Measurements from ENCODE around the gene DBH. TPM values are rescaled to one million over a fixed set of nuclear protein-coding genes. Genes with fewer than 3 reads are reported as not detected.
A peak's percentile ranks its signal among the peaks of the same experiment; 100 is the strongest.

The DBH gene
- total RNA-seq, 2 experiments from 2014 or later: not detected

DNA sequence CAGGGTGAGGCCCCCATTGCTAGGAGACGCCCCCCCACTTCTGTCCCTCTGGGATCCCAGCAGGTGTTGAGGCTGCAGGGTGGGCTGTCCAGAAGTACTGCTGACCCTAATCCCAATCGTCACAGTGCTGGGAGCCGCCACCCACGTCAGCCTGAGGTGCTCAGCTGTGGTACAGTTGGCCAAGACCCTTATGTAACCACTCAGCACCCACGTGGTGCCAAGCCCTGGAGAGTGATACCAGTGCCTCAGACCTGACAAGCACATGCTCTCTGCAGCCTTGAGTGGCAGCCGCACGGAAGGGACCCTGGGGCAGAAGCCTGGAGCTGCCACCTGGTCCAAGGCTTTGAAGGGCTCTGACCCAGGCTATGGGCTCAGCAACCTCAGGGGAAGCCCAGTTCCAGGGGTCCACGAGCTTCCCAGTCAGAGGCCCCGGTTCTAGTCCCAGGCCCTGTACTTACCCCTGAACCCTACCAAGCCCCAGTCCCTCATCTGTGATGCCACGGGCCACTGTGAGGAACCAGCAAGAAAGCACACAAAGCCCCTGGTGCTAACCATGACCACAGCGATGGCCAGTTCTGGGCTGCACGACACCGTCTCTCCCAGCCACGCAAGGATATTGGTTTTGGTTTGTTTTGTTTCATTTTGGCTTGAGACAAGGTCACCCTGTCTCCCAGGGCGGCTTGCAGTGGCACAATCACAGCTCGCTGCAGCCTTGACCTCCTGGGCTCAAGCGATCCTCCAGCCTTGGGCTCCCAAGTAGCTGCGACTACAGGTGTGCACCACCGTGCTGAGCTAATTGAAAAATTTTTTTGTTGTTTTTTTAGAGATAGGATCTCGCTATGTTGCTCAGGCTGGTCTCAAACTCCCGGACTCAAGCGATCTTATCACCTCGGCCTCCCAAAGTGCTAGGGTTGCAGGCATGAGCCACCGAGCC is 50.7 kb downstream of the DBH start:
- Mint-ChIP-seq H3K27me3 (no peaks in the 10 kb centered on the region), H3K9me3 (no peaks in the 10 kb centered on the region), H3K27ac (no peak overlapping the region), H3K36me3 (peaks cover 2% of the 10 kb centered on the region), H3K4me1 (ENCODE audit: low read depth) (peaks cover 25% of the 10 kb centered on the region), H3K4me3 (no peak overlapping the region)
- DNase-seq: no peak
- POLR2A ChIA-PET: no interaction called here
- CTCF ChIA-PET: no interaction called here
- intact Hi-C loops (cut with micrococcal nuclease): no loop called here

DNA sequence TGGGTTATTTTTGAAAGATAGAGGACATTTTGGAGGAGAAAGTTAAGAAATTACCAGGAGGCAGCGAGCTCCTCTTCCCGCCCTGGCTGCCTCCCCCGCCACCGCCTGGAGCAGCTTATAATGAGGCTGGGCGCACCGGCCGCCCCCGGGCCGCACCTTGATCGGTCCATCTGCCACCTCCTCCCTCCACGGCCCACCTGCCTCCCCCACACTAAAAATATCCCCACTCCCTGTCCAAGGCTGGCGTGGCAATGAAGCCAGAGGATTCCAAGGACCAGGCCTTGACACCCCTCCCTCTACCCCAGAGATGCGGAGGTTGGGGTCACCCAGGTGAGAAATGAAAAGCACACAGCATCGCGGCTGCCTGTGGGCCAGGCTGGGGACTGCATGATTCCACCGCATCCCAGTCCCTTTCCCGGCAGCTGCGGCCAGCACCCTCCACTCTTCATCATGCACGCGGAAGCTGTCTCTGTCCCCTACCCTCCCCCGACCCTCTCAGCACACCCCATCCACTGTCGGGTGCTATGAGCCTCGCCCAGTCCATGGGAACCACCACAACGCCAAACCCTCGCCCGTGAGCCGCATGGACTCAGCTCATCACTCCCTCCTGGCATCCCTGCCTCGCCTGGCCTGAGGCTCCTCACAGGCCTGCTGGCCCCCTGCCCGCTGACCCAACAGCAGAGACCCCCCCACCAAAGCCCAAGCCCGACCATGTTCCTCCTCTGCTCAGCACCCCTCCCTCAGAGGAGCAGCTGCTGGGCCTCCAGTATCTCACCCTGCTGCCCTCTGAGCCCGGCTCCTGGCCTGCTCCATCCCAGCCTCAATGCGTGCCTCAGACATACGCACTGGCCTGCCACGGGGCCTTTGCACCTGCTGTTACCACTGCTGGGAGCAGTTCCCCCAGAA is 51.9 kb downstream of the DBH start:
- DNase-seq: no peak
- intact Hi-C loops (cut with micrococcal nuclease): no loop called here
- CTCF ChIA-PET: no interaction called here
- H3K27me3 Mint-ChIP-seq: no peaks in the 10 kb centered on the region
- H3K9me3 Mint-ChIP-seq: no peaks in the 10 kb centered on the region
- POLR2A ChIA-PET: no interaction called here
- no peak overlapping the region for H3K4me3 Mint-ChIP-seq
- peaks cover 24% of the 10 kb centered on the region for H3K4me1 Mint-ChIP-seq (ENCODE audit: low read depth)
- no peak overlapping the region for H3K27ac Mint-ChIP-seq
- peaks cover 2% of the 10 kb centered on the region for H3K36me3 Mint-ChIP-seq

DNA sequence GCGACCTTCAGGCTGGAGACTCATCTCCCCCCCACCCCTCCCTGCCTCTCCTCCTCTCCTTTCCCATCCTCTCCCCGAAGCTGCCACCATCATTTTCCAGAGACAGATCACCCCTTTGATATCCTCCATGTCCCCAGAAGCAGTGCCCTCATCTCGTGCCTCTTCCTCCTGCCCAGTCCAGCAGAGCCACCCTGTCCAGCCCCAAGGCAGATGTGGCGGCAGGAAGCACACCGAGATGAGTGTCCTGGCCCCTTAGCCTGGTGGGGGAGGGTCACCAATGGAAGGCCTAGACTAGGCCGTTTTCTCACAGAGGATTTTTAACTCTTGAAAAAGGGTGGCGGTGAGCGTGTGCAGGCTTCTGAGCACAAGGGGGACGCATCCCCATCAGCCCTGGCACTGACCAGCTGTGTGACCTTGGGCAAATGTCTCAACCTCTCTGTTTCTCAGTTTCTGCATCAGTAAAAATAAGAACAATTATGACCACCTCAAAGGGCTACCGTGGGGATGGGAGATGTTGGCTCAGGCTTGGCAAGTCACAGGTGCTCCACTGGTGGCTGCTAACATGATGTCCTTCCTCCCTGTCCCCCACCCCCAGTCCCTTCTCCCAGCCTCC is 53.1 kb downstream of the DBH start:
- no peak overlapping the region for H3K4me3 Mint-ChIP-seq
- ChIA-PET POLR2A (no interaction called here), CTCF (no interaction called here)
- no peak overlapping the region for H3K27ac Mint-ChIP-seq
- H3K27me3 Mint-ChIP-seq: no peaks in the 10 kb centered on the region
- H3K4me1 Mint-ChIP-seq (ENCODE audit: low read depth): peaks cover 12% of the 10 kb centered on the region
- H3K9me3 Mint-ChIP-seq: no peaks in the 10 kb centered on the region
- intact Hi-C loops (cut with micrococcal nuclease): no loop called here
- no peak for DNase-seq
- no peaks in the 10 kb centered on the region for H3K36me3 Mint-ChIP-seq

DNA sequence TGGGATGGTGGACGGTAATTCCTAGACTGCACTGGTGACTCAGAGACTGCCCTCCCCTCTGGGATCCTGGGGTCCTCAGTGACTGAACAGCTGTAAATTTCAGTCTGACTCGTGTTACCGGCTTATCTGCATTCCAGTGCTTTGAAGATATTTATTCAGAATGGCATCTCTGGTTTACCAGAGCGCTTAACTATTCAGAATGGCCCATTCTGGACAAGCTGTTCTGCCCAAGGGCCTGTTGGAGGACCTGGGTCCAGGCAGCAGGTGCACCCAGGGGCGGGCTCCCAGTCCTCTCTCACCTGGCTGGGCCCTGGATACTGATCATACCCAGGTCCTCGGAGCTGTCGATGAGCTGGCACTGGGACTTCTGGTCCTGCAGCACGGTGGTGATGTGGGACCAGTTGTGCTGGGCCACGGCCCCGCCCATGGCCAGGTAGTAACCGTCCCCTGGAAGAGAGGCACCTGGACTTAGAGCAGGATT is 54.0 kb downstream of the DBH start:
- POLR2A ChIA-PET: no interaction called here
- intact Hi-C loops (cut with micrococcal nuclease): no loop called here
- Mint-ChIP-seq H3K27me3 (no peaks in the 10 kb centered on the region), H3K9me3 (no peaks in the 10 kb centered on the region), H3K4me1 (ENCODE audit: low read depth) (peaks cover 10% of the 10 kb centered on the region), H3K27ac (no peak overlapping the region), H3K36me3 (no peaks in the 10 kb centered on the region), H3K4me3 (no peak overlapping the region)
- CTCF ChIA-PET: no interaction called here
- no peak for DNase-seq

DNA sequence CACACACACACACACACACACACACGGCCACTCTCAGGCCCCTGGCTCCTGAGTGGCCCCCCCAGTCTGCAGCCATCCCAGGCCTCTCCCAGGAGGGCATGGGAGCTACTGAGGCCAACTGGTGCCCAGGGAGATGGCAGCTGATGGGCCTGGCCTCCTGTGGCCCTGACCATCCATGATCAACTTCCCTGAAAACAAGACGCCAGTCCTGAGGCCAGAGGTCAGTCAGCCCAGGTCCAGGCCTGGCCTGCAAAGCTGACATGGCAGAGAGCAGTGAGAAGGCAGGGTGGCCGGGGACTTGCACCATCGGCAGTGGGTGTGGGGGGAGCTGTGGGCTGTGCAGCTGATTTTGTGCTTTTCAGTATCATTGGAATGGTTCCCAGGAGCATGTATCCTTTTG is 55.0 kb downstream of the DBH start:
- H3K4me3 Mint-ChIP-seq: no peak overlapping the region
- no peak overlapping the region for H3K27ac Mint-ChIP-seq
- no peaks in the 10 kb centered on the region for H3K27me3 Mint-ChIP-seq
- POLR2A ChIA-PET: interaction anchor here (0.9 kb wide), 1 partner anchor 11 kb away, joined by 4 read pairs; no protein-coding TSS in a partner anchor
- H3K4me1 Mint-ChIP-seq (ENCODE audit: low read depth): peaks cover 10% of the 10 kb centered on the region
- H3K9me3 Mint-ChIP-seq: no peaks in the 10 kb centered on the region
- CTCF ChIA-PET: no interaction called here
- no peak for DNase-seq
- intact Hi-C loops (cut with micrococcal nuclease): no loop called here
- H3K36me3 Mint-ChIP-seq: no peaks in the 10 kb centered on the region

DNA sequence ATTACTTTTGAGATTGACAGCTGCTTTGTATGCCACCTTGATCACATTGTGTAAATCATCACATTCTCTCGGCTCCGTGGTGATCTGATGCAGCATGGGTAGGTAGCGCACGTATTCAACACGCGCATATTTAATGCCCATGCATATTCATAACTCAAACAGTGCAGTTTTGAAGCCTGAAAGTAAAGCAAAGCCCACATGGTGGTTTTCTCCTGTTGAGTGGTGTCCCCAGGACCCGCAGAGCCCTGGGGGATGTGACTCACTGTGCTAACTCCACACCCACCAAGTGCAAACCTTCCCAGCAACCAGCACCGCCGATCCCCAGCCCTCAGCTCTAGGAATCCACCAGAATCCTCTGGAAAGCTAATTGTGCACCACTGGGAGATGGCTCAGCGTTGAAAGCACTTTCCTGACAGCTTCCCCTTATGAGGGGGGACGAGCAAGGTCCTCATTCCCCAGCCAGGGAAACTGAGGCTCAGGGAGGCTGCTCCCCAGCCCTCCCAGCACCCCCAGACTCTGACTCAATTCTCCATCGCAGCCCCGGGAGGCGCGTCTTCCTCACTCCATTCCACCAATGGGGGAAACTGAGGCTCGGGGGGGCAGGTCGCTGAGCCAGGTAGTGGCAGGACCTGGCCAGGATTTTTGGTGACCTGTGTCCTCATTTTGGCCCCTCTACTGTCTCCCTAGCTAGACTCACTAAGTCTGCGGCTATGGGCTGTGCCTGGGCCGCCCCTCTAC is 55.6 kb downstream of the DBH start:
- H3K27ac Mint-ChIP-seq: no peak overlapping the region
- H3K27me3 Mint-ChIP-seq: no peaks in the 10 kb centered on the region
- H3K9me3 Mint-ChIP-seq: no peaks in the 10 kb centered on the region
- ChIA-PET POLR2A (interaction anchor here (0.9 kb wide), 1 partner anchor 10 kb away, joined by 4 read pairs; no protein-coding TSS in a partner anchor), CTCF (no interaction called here)
- intact Hi-C loops (cut with micrococcal nuclease): no loop called here
- no peak overlapping the region for H3K4me3 Mint-ChIP-seq
- peak; percentile 38 for DNase-seq
- peaks cover 14% of the 10 kb centered on the region for H3K4me1 Mint-ChIP-seq (ENCODE audit: low read depth)
- no peaks in the 10 kb centered on the region for H3K36me3 Mint-ChIP-seq

DNA sequence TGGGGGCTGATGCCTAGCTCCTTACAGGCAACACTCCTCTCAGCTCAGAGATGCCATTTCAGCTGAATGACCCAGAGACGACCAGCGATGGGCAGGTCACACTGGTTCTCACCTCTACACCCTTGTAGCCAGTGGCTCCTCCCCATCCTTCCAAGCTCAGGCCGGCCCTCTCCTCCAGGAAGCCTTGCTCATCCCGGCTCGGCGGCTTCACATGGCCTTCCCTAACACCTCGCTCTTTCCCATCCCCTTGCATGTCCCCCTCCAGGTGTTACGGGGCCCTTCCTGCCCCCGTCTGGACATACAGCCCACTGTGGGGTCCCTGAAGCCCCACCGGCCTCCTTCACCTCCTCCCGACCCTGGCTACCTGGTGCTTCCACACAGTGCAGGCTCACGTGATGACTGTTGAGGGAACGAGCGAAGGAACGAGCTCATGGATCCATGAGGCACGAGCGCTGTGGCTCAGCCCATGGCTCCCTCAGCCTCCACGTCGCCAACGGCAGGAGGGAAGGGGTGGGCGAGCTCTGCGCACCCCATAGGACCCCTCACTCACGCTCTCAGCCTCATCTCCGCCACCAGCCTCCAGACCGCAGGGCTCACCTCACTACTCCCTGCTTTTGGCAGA is 56.3 kb downstream of the DBH start:
- Mint-ChIP-seq H3K36me3 (no peaks in the 10 kb centered on the region), H3K9me3 (no peaks in the 10 kb centered on the region), H3K4me3 (no peak overlapping the region), H3K27ac (no peak overlapping the region), H3K4me1 (ENCODE audit: low read depth) (peaks cover 14% of the 10 kb centered on the region), H3K27me3 (no peaks in the 10 kb centered on the region)
- ChIA-PET POLR2A (interaction anchor here (0.9 kb wide), 1 partner anchor 10 kb away, joined by 4 read pairs; no protein-coding TSS in a partner anchor), CTCF (no interaction called here)
- DNase-seq: no peak
- intact Hi-C loops (cut with micrococcal nuclease): no loop called here

DNA sequence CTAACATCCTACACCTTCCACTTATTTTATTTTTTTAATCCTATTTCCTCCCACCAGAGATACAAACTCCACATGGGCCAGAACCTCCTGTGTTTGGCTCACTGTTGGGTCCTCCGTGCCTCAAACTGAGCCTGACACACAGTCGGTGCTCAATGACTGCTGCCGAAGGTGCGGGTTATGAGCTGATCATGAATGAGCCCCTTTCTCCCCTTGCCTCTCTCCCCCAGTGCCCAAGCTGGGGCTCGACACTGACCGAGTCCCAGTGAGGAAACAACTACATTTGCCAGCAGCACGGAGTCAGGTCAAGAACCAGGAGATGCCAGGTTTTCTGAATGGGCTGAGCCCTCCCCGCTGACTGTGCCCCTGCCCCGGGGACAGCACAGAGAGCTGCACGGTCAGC is 57.0 kb downstream of the DBH start:
- peaks cover 17% of the 10 kb centered on the region for H3K4me1 Mint-ChIP-seq (ENCODE audit: low read depth)
- H3K9me3 Mint-ChIP-seq: no peaks in the 10 kb centered on the region
- intact Hi-C loops (cut with micrococcal nuclease): no loop called here
- no peak overlapping the region for H3K4me3 Mint-ChIP-seq
- ChIA-PET POLR2A (no interaction called here), CTCF (interaction anchor here (1.2 kb wide), 1 partner anchor 103 kb away, joined by 3 read pairs; no protein-coding TSS in a partner anchor)
- H3K36me3 Mint-ChIP-seq: no peaks in the 10 kb centered on the region
- no peak for DNase-seq
- no peaks in the 10 kb centered on the region for H3K27me3 Mint-ChIP-seq
- no peak overlapping the region for H3K27ac Mint-ChIP-seq

DNA sequence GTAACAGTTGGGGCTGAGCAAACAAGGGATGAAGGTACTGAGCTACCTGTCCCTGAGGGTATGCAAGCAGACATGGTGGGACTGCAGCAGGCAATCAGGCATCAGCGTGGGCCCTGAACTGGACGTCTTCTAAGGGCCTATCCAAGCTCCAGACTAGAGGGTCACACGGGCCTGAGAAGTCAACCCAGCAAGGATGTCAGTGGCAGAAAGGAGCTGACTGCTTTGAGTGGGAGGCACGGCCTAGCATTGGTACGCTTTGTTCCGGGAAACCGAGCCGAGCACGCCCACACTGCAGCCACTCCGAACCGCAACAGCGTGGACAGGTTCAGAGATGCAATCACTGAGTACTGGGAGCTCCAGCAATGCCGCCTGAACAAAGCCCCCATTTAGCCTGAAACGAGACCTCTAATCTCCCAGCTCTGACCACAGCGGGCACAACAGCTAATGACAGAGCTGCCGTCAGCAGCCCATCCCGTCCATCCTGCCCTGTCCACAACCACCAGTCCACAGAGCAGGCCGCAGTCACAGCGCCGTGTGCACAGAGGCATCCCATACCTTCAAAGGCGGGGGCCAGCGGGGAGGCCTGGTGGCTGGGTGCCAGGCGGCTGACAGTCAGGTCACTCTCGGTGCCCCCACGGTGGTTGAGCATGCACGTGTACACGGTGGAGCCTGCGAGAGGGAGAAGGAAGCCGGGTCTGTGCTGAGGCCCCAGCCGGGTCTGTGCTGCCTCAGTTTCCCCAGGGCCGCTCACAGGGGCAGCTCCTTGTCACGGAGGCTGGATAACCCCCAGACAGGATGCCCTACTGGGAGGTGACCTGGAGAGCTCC is 57.8 kb downstream of the DBH start:
- POLR2A ChIA-PET: no interaction called here
- H3K27me3 Mint-ChIP-seq: no peaks in the 10 kb centered on the region
- no peak for DNase-seq
- CTCF ChIA-PET: interaction anchor here (0.8 to 1.2 kb wide), 2 partner anchors 104 to 105 kb away, joined by 3 to 4 read pairs; no protein-coding TSS in a partner anchor
- intact Hi-C loops (cut with micrococcal nuclease): no loop called here
- H3K9me3 Mint-ChIP-seq: no peaks in the 10 kb centered on the region
- H3K4me3 Mint-ChIP-seq: no peak overlapping the region
- H3K36me3 Mint-ChIP-seq: no peaks in the 10 kb centered on the region
- peaks cover 25% of the 10 kb centered on the region for H3K4me1 Mint-ChIP-seq (ENCODE audit: low read depth)
- no peak overlapping the region for H3K27ac Mint-ChIP-seq

DNA sequence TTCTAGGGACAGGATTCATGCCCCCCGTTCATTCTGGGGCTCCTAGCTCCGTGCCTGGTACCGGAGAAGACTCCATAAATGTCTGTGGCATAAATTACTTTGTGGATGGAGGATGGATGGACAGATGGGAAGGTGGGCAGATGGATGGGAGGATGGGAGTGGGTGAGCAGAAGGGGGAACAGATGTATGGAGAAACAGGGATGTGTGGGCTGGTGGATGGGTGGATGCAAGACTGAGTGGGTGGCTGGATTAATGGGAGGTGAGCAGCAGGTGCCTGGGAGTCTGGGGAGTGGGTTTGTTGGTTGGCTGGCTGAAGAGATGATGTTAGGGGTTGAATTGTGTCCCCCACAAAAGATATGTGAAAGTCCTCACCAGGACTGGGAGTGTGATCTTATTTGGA is 58.5 kb downstream of the DBH start:
- DNase-seq: no peak
- CTCF ChIA-PET: no interaction called here
- POLR2A ChIA-PET: no interaction called here
- no peaks in the 10 kb centered on the region for H3K27me3 Mint-ChIP-seq
- H3K27ac Mint-ChIP-seq: no peak overlapping the region
- H3K4me1 Mint-ChIP-seq (ENCODE audit: low read depth): peaks cover 29% of the 10 kb centered on the region
- intact Hi-C loops (cut with micrococcal nuclease): no loop called here
- no peaks in the 10 kb centered on the region for H3K36me3 Mint-ChIP-seq
- no peaks in the 10 kb centered on the region for H3K9me3 Mint-ChIP-seq
- no peak overlapping the region for H3K4me3 Mint-ChIP-seq

DNA sequence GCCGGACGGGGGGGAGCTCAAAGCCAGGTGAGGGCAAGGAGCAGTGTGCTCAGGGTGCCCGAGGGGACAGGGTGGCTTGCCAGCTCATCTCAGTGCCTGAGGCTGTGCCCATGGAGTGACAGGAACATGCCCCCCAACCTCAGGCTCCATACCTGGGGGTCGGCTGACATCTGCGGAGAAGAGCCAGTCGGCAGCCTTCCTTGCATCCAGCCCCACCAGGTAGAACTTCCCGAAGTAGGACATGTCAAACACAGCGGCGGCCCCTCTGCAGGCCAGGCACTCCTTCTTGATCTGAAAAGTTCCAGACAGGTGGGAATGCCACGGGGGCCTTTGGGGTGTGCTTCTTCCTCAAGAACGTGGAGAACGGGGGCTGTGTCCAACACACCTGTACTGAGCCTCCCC is 59.9 kb downstream of the DBH start:
- Mint-ChIP-seq H3K27ac (no peak overlapping the region), H3K4me1 (ENCODE audit: low read depth) (peaks cover 39% of the 10 kb centered on the region), H3K4me3 (no peak overlapping the region), H3K9me3 (no peaks in the 10 kb centered on the region), H3K27me3 (no peaks in the 10 kb centered on the region), H3K36me3 (no peaks in the 10 kb centered on the region)
- intact Hi-C loops (cut with micrococcal nuclease): no loop called here
- DNase-seq: no peak
- ChIA-PET CTCF (no interaction called here), POLR2A (no interaction called here)

All from activated CD4-positive, alpha-beta memory T cell treated with anti-CD3 and anti-CD28 coated beads for 36 hours (primary cell).